Jurkat, Clone E6-1 (cell line): ENCODE data around the gene BAD.
"Not testable (repeated sequence)": the region's sequence is repeated elsewhere in the genome, so short reads cannot be mapped to it uniquely, and the experiment has no call there.

Experiments
- DNase-seq: peaks from one replicate; pipeline ENCODE4 v3.0.0-alpha.2; 2011; ENCODE audit warnings: low read depth, low spot score
- H3K4me3 ChIP-seq: 2 replicates; pipeline ENCODE4 v1.5.1; 2011; ENCODE audit warnings: mild to moderate bottlenecking, low read length, control low read depth, moderate library complexity

BAD gene

GRCh38 chr11:64316672-64317324 is 32.3 kb upstream of the BAD start:
- no peak for DNase-seq

DNA sequence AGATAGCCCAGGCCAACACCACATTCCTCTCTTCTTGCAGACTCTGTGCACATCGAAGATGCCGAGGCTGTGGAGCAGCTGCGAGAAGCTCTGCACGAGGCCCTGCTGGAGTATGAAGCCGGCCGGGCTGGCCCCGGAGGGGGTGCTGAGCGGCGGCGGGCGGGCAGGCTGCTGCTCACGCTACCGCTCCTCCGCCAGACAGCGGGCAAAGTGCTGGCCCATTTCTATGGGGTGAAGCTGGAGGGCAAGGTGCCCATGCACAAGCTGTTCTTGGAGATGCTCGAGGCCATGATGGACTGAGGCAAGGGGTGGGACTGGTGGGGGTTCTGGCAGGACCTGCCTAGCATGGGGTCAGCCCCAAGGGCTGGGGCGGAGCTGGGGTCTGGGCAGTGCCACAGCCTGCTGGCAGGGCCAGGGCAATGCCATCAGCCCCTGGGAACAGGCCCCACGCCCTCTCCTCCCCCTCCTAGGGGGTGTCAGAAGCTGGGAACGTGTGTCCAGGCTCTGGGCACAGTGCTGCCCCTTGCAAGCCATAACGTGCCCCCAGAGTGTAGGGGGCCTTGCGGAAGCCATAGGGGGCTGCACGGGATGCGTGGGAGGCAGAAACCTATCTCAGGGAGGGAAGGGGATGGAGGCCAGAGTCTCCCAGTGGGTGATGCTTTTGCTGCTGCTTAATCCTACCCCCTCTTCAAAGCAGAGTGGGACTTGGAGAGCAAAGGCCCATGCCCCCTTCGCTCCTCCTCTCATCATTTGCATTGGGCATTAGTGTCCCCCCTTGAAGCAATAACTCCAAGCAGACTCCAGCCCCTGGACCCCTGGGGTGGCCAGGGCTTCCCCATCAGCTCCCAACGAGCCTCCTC is 31.4 kb upstream of the BAD start:
- not testable (repeated sequence) for DNase-seq
- peak overlapping the region; percentile 85 for H3K4me3 ChIP-seq

More at GRCh38 chr11:64316672-64317324, 32.3 kb upstream of the BAD start:
- H3K4me3 ChIP-seq = peak overlapping the region; percentile 85

- no peak overlapping the region for H3K4me3 ChIP-seq
These were observed 30.5 kb upstream of the BAD start for GRCh38 chr11:64314805-64315561.

DNA sequence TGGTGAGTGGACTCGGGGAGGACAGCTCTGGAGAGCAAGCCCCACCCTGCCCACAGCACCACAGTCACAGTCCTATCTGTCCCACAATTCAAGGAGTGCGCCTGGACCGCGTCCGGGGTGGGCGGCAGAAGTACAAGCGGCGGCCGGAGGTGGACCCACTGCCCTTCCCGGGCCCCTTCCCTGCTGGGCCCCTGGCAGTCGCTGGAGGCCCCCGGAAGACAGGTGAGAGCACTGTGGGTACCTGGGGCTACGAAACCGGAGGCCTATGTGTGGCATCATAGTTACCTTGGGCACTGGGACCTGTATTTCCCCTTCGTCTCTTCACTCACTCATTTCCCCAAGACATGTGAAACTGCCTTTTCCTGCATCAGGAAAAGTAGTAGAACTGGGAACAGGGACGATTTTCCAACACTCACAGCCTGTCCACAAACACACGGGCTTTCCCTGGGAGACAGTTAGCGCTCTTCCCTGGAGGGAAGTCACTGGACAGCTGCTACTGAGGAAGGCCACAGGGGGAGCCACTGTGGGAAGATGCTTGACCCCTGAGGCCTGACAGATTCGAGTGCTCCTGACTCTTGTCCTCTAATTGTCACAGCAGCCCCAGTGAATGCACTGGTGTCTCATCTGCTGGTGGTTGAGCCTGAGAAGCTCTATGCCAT is 29.8 kb upstream of the BAD start:
- no peak for DNase-seq
- H3K4me3 ChIP-seq = no peak overlapping the region

More at GRCh38 chr11:64314805-64315561, 30.5 kb upstream of the BAD start:
- DNase-seq = no peak

GRCh38 chr11:64313491-64314145 is 29.2 kb upstream of the BAD start:
- H3K4me3 ChIP-seq = no peak overlapping the region
- no peak for DNase-seq

DNA sequence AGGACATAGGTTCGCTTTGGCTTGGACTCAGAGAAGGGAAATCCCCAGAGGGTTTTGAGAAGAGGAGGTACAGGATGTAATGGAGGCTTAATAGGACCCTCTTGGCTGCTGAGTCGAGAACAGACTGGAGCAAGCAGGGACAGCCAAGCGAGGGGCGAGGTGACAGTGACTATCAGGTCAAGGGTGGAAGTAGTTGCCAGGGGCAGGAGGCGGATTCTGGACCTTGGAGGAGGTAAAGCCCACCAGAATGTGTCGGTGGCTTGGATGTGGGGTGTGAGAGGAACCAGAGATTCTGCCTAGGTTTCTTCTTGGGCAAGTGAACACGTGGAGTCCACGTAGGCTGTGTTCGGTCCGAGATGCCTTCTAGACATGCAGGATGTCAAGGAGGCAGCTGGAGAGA is 28.5 kb upstream of the BAD start:
- DNase-seq = no peak
- H3K4me3 ChIP-seq = no peak overlapping the region

DNA sequence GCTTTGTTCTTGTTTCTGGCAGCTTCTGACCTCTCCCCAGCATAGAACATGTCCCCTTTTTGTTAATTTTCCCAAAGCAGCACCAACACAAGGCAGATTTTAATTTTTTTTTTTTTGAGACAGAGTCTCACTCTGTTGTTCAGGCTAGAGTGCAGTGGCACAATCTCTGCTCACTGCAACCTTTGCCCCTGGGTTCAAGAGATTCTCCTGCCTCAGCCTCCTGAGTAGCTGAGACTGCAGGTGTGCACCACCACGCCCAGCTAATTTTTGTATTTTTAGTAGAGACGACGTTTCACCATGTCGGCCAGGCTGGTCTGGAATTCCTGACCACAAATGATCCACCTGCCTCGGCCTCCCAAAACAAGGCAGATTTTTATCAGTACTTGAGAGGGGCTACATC is 23.3 kb upstream of the BAD start:
- DNase-seq, H3K4me3 ChIP-seq: not testable (repeated sequence)

DNA sequence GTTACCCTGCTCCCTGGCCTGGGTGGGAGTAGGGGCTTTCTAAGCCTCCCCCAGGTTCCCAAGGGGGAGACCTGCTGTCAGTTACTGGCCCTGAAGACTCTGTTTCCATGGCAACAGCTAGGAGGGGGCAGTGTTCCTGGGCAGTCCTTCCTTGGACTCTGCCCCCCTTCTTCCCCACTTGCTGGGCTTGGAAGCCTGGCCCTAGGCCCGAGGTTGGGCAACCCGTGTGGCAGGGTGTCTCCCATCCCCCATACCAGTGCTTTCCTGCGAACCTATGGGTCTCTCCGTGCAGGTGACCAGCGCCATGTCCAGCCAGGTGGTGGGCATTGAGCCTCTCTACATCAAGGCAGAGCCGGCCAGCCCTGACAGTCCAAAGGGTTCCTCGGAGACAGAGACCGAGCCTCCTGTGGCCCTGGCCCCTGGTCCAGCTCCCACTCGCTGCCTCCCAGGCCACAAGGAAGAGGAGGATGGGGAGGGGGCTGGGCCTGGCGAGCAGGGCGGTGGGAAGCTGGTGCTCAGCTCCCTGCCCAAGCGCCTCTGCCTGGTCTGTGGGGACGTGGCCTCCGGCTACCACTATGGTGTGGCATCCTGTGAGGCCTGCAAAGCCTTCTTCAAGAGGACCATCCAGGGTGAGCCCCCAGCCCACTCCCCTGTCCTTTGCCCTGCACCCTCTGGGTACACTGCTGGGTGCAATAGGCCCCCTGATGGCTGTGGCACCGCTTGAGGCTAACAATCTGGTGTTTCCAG is 22.6 kb upstream of the BAD start:
- no peak for DNase-seq
- peak overlapping the region; percentile 90 for H3K4me3 ChIP-seq

- DNase-seq = no peak
These were observed 22.1 kb upstream of the BAD start for GRCh38 chr11:64306563-64306875.

GRCh38 chr11:64305691-64306562 is 21.5 kb upstream of the BAD start:
- DNase-seq = peak; percentile 63
- peak overlapping the region; percentile 90 for H3K4me3 ChIP-seq

More at GRCh38 chr11:64306563-64306875, 22.1 kb upstream of the BAD start:
- peak overlapping the region; percentile 90 for H3K4me3 ChIP-seq

- peak; percentile 96 for DNase-seq
- H3K4me3 ChIP-seq = peak within 1 kb of the TSS; percentile 90
These were observed 20.7 kb upstream of the BAD start, which contains the start of gene ESRRA for GRCh38 chr11:64305075-64305690. ESRRA (plus strand) TSS chr11:64305524; CDS start chr11:64307180, 1,656 bp downstream.

DNA sequence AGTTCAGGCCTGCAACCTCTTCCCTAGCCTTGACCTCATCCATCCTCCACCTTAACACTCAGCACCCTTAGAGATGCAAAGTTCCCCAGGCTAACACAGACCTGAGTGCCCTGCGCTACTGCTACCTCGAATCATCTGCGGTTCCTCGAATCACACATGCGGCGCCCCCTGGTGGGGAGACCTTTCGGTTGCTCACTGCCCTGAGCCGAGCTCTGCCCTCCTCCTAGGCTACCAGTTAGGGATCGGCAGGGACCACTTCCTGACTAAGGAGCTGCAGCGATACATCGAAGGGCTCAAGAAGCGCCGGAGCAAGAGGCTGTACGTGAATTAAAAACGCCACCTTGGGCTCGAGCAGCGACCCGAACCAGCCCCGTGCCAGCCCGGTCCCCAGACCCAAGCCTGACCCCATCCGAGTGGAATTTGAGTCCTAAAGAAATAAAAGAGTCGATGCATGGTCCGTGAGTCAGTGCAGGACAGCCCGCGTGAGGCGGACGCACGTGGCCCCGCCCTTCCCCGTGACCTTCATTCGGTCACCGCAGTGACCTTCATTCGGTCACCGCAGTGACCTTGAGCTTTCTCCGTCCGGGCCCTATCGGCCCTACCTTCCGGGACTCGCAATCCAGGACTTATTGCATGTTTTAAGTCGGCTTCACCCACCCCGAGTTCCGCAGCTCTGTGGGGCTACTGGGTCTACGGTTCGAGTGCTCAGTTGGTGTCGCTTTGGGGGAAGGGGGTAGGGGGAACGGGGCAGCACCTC is 20.0 kb upstream of the BAD start:
- peak; percentile 90 for DNase-seq

GRCh38 chr11:64304032-64304315 is 19.5 kb upstream of the BAD start:
- no peak for DNase-seq
- peak overlapping the region; percentile 87 for H3K4me3 ChIP-seq

More for the DNA sequence above, 20.0 kb upstream of the BAD start:
- peak overlapping the region; percentile 87 for H3K4me3 ChIP-seq

DNA sequence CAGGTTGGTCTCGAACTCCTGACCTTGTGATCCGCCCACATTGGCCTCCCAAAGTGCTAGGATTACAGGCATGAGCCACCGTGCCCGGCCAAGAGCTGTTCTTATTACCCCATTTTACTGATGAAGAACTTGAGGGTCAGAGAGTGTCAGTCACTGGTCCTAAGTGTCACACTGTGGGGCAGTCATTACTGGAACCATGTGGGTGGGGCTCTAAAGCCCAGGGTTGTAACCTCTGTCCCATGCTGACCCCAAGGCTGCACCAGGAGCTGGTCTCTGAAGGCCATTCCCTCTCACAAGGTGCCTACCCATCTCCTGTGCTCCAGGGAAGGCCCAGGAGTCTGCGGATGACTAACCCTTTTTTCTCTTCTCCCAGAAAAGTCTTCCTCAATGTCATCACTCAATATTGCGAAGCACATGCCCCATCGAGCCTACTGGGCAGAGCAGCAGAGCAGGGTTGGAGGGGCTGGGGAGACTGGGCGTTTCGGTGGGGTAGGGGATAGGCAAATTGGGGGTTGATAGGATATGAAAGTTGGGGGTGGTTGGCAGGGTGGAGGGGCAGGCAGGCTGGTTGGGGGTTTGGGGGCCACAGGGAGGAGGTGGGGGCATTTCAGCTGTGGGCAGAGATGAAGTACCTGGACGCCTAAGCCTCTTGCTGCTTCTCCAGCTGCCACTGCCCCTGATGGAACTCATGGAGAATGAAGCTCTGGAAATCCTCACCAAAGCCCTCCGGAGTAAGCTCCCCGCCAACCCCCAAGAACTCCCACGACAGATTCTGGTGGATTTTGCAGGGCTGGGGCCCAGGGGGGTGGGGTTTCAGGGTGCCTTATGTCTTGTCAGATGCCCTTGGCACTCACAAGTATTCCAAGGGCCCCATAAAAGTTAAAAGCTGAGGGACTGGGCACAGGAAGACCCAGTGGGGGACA is 18.9 kb upstream of the BAD start:
- no peak overlapping the region for H3K4me3 ChIP-seq
- no peak for DNase-seq
